Keratinocyte (primary cell): ENCODE data around the gene ZCCHC3. TPM values are rescaled to one million over a fixed set of nuclear protein-coding genes. Genes with fewer than 3 reads are reported as not detected.

Experiments
- DNase-seq: peaks from one replicate; pipeline ENCODE4 v3.0.0-alpha.2; 2011; ENCODE audit warnings: low read depth, missing footprints, low spot score
- FAIRE-seq: peaks from 2 replicates; lab custom pipeline; 2011; peaks lifted over from hg19 to GRCh38; lab: Jason Lieb, UNC
- H2AFZ ChIP-seq: 2 replicates; pipeline ENCODE4 v1.6.0; 2012; ENCODE audit warnings: low read length, control low read depth, inconsistent platforms; ENCODE audit not compliant: control insufficient read depth
- H3K27ac ChIP-seq: 2 replicates; pipeline ENCODE4 v1.5.1; 2011; ENCODE audit warnings: low read length; ENCODE audit not compliant: control insufficient read depth, insufficient read depth
- H3K27me3 ChIP-seq: 3 replicates; pipeline ENCODE4 v1.6.0; 2011; ENCODE audit warnings: low read length; ENCODE audit not compliant: control insufficient read depth, insufficient read depth; ENCODE audit errors: extremely low read depth
- H3K36me3 ChIP-seq, 2 experiments: 2 replicates in 1 of 2; 3 replicates in 1 of 2; pipeline ENCODE4 v1.5.1; 2011; ENCODE audit warnings: low read length in 2 of 2, mild to moderate bottlenecking in 1 of 2; ENCODE audit not compliant: control insufficient read depth in 2 of 2, insufficient read depth in 2 of 2; ENCODE audit errors: extremely low read depth in 1 of 2
- H3K4me1 ChIP-seq: 3 replicates; pipeline ENCODE4 v1.5.1; 2011; ENCODE audit warnings: low read length; ENCODE audit not compliant: control insufficient read depth, insufficient read depth; ENCODE audit errors: extremely low read depth
- H3K4me2 ChIP-seq: 3 replicates; pipeline ENCODE4 v1.6.0; 2011; ENCODE audit warnings: low read depth, low read length; ENCODE audit not compliant: control insufficient read depth, insufficient read depth; ENCODE audit errors: extremely low read depth
- H3K4me3 ChIP-seq, 3 experiments: fragments of 200-600 bp in 1 of 3; sonication (generic) in 1 of 3; 2 replicates in 2 of 3; 3 replicates in 1 of 3; pipeline ENCODE4 v1.5.1; 2011 to 2016; ENCODE audit warnings: low read length in 3 of 3, mild to moderate bottlenecking in 3 of 3, control low read depth in 2 of 3, inconsistent platforms in 1 of 3, low read depth in 1 of 3, mixed read lengths in 1 of 3, mixed run types in 1 of 3, moderate library complexity in 1 of 3; ENCODE audit not compliant: control insufficient read depth in 2 of 3, insufficient read depth in 2 of 3; ENCODE audit errors: extremely low read depth in 1 of 3
- H3K79me2 ChIP-seq: 2 replicates; pipeline ENCODE4 v1.6.0; 2012; ENCODE audit warnings: low read length; ENCODE audit not compliant: control insufficient read depth, insufficient read depth
- H3K9ac ChIP-seq: 3 replicates; pipeline ENCODE4 v1.6.0; 2011; ENCODE audit warnings: low read length; ENCODE audit not compliant: control insufficient read depth, insufficient read depth; ENCODE audit errors: extremely low read depth
- H3K9me1 ChIP-seq: 3 replicates; pipeline ENCODE4 v1.6.0; 2011; ENCODE audit warnings: low read length; ENCODE audit not compliant: control insufficient read depth, insufficient read depth; ENCODE audit errors: extremely low read depth
- H3K9me3 ChIP-seq: 2 replicates; pipeline ENCODE4 v1.5.1; 2012; ENCODE audit warnings: low read depth, low read length; ENCODE audit not compliant: control insufficient read depth
- H4K20me1 ChIP-seq: 3 replicates; pipeline ENCODE4 v1.6.0; 2011; ENCODE audit warnings: low read length; ENCODE audit not compliant: control insufficient read depth, insufficient read depth; ENCODE audit errors: extremely low read depth
- EZH2 ChIP-seq: IDR thresholded peaks from one replicate; pipeline ENCODE4 v1.6.1; 2012; ENCODE audit warnings: inconsistent platforms, mild to moderate bottlenecking, low read length, moderate library complexity
- dilution Hi-C: fragments of 300-500 bp; cut with MboI; formaldehyde crosslinking; loops from one replicate; pipeline ENCODE4 v1.7.0; 2020; ENCODE audit warnings: low sequenced_read_pairs; ENCODE audit not compliant: extremely low pct_ligation_motif_present
- polyA plus RNA-seq, 5 experiments: library from polyadenylated mRNA; depleted of rRNA in 3 of 5; stranded (reverse) in 3 of 5; stranded (forward) in 1 of 5; unstranded in 1 of 5; fragments of >200 nt; gene quantifications; 1 replicate in 1 of 5; 2 replicates in 3 of 5; 3 replicates in 1 of 5; pipeline versions ENCODE4 v1.2.1 to v1.2.3, GENCODE V29; 2011 to 2012; ENCODE audit warnings: missing spikeins in 2 of 5, low read depth in 1 of 5, low replicate concordance in 1 of 5
- TF ChIP-seq, protein P1 (sequence below), 3 experiments: IDR thresholded peaks in 1 of 3; conservative IDR thresholded peaks in 1 of 3; optimal IDR thresholded peaks in 1 of 3; 2 replicates in 2 of 3; 3 replicates in 1 of 3; pipeline versions ENCODE3 to v1.5.1; 2011; ENCODE audit warnings: low read length in 3 of 3, mild to moderate bottlenecking in 3 of 3, moderate library complexity in 2 of 3, control low read depth in 1 of 3, inconsistent platforms in 1 of 3; ENCODE audit not compliant: insufficient read depth in 2 of 3; ENCODE audit errors: extremely low read depth in 1 of 3

Gene ZCCHC3
- polyA plus RNA-seq, 1 donor (not counting 4 experiments of a cell fraction or from before 2014, with no cell fraction given): 5.7 TPM

GRCh38 chr20:347317-347639, 49.9 kb downstream of the ZCCHC3 start:
- H3K27me3 ChIP-seq: no peaks in the 10 kb centered on the region
- H3K9ac ChIP-seq: peak overlapping the region; percentile 72
- peak overlapping the region; percentile 90 for H3K4me2 ChIP-seq
- H3K36me3 ChIP-seq: no peaks in the 10 kb centered on the region
- H3K9me1 ChIP-seq: no peaks in the 10 kb centered on the region
- FAIRE-seq: no peak
- H3K27ac ChIP-seq: no peak overlapping the region
- dilution Hi-C loops: no loop called here
- peak overlapping the region; percentile 95 for H2AFZ ChIP-seq
- H3K4me3 ChIP-seq: peak overlapping the region; percentile 67 to 79 (median 76)
- H3K4me1 ChIP-seq: no peaks in the 10 kb centered on the region
- TF ChIP-seq, protein P1, sequence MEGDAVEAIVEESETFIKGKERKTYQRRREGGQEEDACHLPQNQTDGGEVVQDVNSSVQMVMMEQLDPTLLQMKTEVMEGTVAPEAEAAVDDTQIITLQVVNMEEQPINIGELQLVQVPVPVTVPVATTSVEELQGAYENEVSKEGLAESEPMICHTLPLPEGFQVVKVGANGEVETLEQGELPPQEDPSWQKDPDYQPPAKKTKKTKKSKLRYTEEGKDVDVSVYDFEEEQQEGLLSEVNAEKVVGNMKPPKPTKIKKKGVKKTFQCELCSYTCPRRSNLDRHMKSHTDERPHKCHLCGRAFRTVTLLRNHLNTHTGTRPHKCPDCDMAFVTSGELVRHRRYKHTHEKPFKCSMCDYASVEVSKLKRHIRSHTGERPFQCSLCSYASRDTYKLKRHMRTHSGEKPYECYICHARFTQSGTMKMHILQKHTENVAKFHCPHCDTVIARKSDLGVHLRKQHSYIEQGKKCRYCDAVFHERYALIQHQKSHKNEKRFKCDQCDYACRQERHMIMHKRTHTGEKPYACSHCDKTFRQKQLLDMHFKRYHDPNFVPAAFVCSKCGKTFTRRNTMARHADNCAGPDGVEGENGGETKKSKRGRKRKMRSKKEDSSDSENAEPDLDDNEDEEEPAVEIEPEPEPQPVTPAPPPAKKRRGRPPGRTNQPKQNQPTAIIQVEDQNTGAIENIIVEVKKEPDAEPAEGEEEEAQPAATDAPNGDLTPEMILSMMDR (optimal IDR thresholded peaks at IDR 0.05 in 1 of 3, IDR thresholded peaks at IDR 0.05 in 1 of 3, conservative IDR thresholded peaks at IDR 0.05 in 1 of 3; ENCODE audit: extremely low read depth in 1 of 3, insufficient read depth in 2 of 3, low read length in 3 of 3): no peak
- no peak for TF ChIP-seq EZH2
- no peaks in the 10 kb centered on the region for H3K79me2 ChIP-seq
- H3K9me3 ChIP-seq: peaks cover 4% of the 10 kb centered on the region
- H4K20me1 ChIP-seq: no peaks in the 10 kb centered on the region
- no peak for DNase-seq

- Histone ChIP-seq H3K27me3 (no peaks in the 10 kb centered on the region), H3K27ac (peak overlapping the region; percentile 69), H3K79me2 (no peaks in the 10 kb centered on the region), H2AFZ (peak overlapping the region; percentile 95), H3K4me2 (peak overlapping the region; percentile 90), H3K4me3 (peak overlapping the region; percentile 67 to 79 (median 76)), H3K9me3 (peaks cover 2% of the 10 kb centered on the region), H3K36me3 (no peaks in the 10 kb centered on the region), H3K4me1 (no peaks in the 10 kb centered on the region), H3K9ac (peak overlapping the region; percentile 72), H3K9me1 (no peaks in the 10 kb centered on the region), H4K20me1 (no peaks in the 10 kb centered on the region)
- FAIRE-seq (no peak), DNase-seq (no peak)
- dilution Hi-C loops: no loop called here
- TF ChIP-seq, protein P1 (optimal IDR thresholded peaks at IDR 0.05 in 1 of 3, IDR thresholded peaks at IDR 0.05 in 1 of 3, conservative IDR thresholded peaks at IDR 0.05 in 1 of 3; ENCODE audit: extremely low read depth in 1 of 3, insufficient read depth in 2 of 3, low read length in 3 of 3): no peak
- TF ChIP-seq EZH2: no peak
Measured at GRCh38 chr20:347640-348484, 50.5 kb downstream of the ZCCHC3 start.
